K562 (cell line): ENCODE measurements around the gene RSPRY1. TPM values are rescaled to one million over a fixed set of nuclear protein-coding genes. Genes with fewer than 3 reads are reported as not detected.
A peak's percentile ranks its signal among the peaks of the same experiment; 100 is the strongest.

ENCODE experiments used
- ATF2 ChIP-seq: sonication (generic); formaldehyde crosslinking; IDR thresholded peaks from 2 replicates; pipeline ENCODE4 v1.8.1; 2022; ENCODE audit warnings: missing genetic modification reagents
- BCOR ChIP-seq: fragments of 450-650 bp; IDR thresholded peaks from 2 replicates; pipeline ENCODE4 v1.6.1; 2016
- CTBP1 ChIP-seq: fragments of 450-650 bp; IDR thresholded peaks from 2 replicates; pipeline ENCODE4 v1.6.1; 2016; ENCODE audit warnings: borderline replicate concordance
- KDM1A ChIP-seq, 2 experiments: fragments of 450-650 bp; IDR thresholded peaks; 2 replicates each; pipeline ENCODE4 v1.6.1; 2016; ENCODE audit warnings: mild to moderate bottlenecking in 2 of 2
- MBD2 ChIP-seq: sonication (generic); IDR thresholded peaks from 2 replicates; pipeline ENCODE4 v1.6.1; 2016; ENCODE audit warnings: low read depth, borderline replicate concordance
- NBN ChIP-seq: fragments of 450-650 bp; IDR thresholded peaks from 2 replicates; pipeline ENCODE4 v1.6.1; 2016; ENCODE audit warnings: low read depth, mild to moderate bottlenecking
- PHF8 ChIP-seq: fragments of 200-600 bp; sonication (generic); IDR thresholded peaks from 2 replicates; pipeline ENCODE4 v1.6.1; 2012; ENCODE audit warnings: mixed run types, mild to moderate bottlenecking, inconsistent platforms, low read length, moderate library complexity, borderline replicate concordance
- PRPF4 ChIP-seq: fragments of 200-400 bp; formaldehyde crosslinking; IDR thresholded peaks from one replicate; pipeline ENCODE4 v1.6.1; 2017; ENCODE audit warnings: low read length, low read depth, mild to moderate bottlenecking; ENCODE audit not compliant: insufficient read depth, poor library complexity, severe bottlenecking
- SFPQ ChIP-seq: fragments of 200-400 bp; formaldehyde crosslinking; IDR thresholded peaks from 2 replicates; pipeline ENCODE4 v1.6.1; 2017; ENCODE audit warnings: mild to moderate bottlenecking, low read depth, low read length, moderate library complexity
- TEAD4 ChIP-seq, 2 experiments: sonication (generic) in 1 of 2; formaldehyde crosslinking in 1 of 2; IDR thresholded peaks; 2 replicates each; pipeline versions ENCODE4 v1.6.1 to v1.8.0; 2012 to 2022; ENCODE audit warnings: borderline replicate concordance in 1 of 2, inconsistent platforms in 1 of 2, low read length in 1 of 2, mild to moderate bottlenecking in 1 of 2, missing genetic modification reagents in 1 of 2
- ZC3H11A ChIP-seq: IDR thresholded peaks from 2 replicates; pipeline ENCODE4 v1.6.1; 2012; ENCODE audit warnings: low read depth, low read length, improper control_type of control experiment
- ZFP36 ChIP-seq: fragments of 150-350 bp; IDR thresholded peaks from 2 replicates; pipeline ENCODE4 v1.6.1; 2018; ENCODE audit warnings: low read length, low read depth; ENCODE audit not compliant: partially characterized antibody
- ZNF436 ChIP-seq: fragments of 250-450, 450-650 bp; sonication (Bioruptor Pico); formaldehyde crosslinking; IDR thresholded peaks from 2 replicates; pipeline ENCODE4 v1.7.0; 2020; ENCODE audit warnings: mild to moderate bottlenecking
- ZNF449 ChIP-seq: fragments of 250-450 bp; sonication (Bioruptor Pico); IDR thresholded peaks from 2 replicates; pipeline ENCODE4 v1.8.0; 2022; ENCODE audit warnings: moderate library complexity, mild to moderate bottlenecking, inconsistent platforms
- ZNF592 ChIP-seq: fragments of 450-650 bp; IDR thresholded peaks from 2 replicates; pipeline ENCODE4 v1.6.1; 2017; ENCODE audit warnings: antibody characterized with exemption, mild to moderate bottlenecking
- polyA plus RNA-seq, 8 experiments: library from polyadenylated mRNA; depleted of rRNA in 4 of 8; stranded (reverse) in 5 of 8; unstranded in 3 of 8; fragments of >200 nt; fragmentation: Nextera tagmentation in 2 of 8; fragmentation: Illumina TruSeq in 1 of 8; extraction: Ambion mirVana in 2 of 8; extraction: Trizol in 1 of 8; gene quantifications; 2 replicates each; pipeline versions ENCODE4 v1.2.1 to v1.2.3, GENCODE V29; 2011 to 2014; ENCODE audit warnings: inconsistent platforms in 1 of 8, missing spikeins in 1 of 8
- total RNA-seq, 7 experiments: library from RNA; depleted of rRNA in 6 of 7; stranded (reverse); fragments of >200 nt in 6 of 7; fragmentation: Illumina TruSeq in 2 of 7; extraction: Trizol in 2 of 7; gene quantifications; 2 replicates each; pipeline versions ENCODE4 v1.2.1 to v1.2.3, GENCODE V29; 2011 to 2021; ENCODE audit warnings: low replicate concordance in 1 of 7

The RSPRY1 gene
- total and polyA plus RNA-seq, 9 of the 15 experiments (the other 6 are each of a cell fraction or from before 2014, with no cell fraction given) = 10.2 to 27.8 (median 20.8) TPM

GRCh38 chr16:57268804-57269800 is 83.0 kb downstream of the RSPRY1 start (continued):
- TF ChIP-seq MBD2 (peak; percentile 47; the same call in 1 of the 2 replicates), CTBP1 (peak; percentile 92), ZC3H11A (no peak), ATF2 (no peak), ZNF592 (peak; percentile 78), ZFP36 (peak; percentile 44), PRPF4 (no peak), ZNF449 (CRISPR knock-in tag) (no peak), TEAD4 (IDR thresholded peaks at IDR 0.05; ENCODE audit: low read length) (0 out of 2 replicates have a peak, but pooled peaks have one; percentile 24), TEAD4 (CRISPR knock-in tag; IDR thresholded peaks at IDR 0.05; ENCODE audit: borderline replicate concordance) (no peak), NBN (no peak), ZNF436 (CRISPR knock-in tag) (no peak), SFPQ (no peak), KDM1A (IDR thresholded peaks at IDR 0.05) (peak; percentile 37 to 42; a peak in 1 of 4 replicates), BCOR (peak; percentile 55; the same call in 1 of the 2 replicates), PHF8 (peak; percentile 30; the same call in 1 of the 2 replicates)
